Psoas muscle (tissue), 8 donors: ENCODE results near the gene B3GAT2. TPM values are rescaled to one million over a fixed set of nuclear protein-coding genes. Genes with fewer than 3 reads are reported as not detected.
A peak's percentile ranks its signal among the peaks of the same experiment; 100 is the strongest.

Experiments
- ATAC-seq, 4 donors: fragments of 200-7000 bp; cut with Tn5 transposase; one replicate each; pipeline ENCODE4 v1.9.1; 2020; ENCODE audit warnings: moderate library complexity in 3 of 4, mild to moderate bottlenecking in 2 of 4
- DNase-seq, 2 donors: peaks; one replicate each; pipeline ENCODE4 v3.0.0-alpha.2; 2020
- H3K27ac ChIP-seq: fragments of 200-600 bp; one replicate; pipeline ENCODE4 v1.8.0; 2022
- H3K27me3 ChIP-seq, 3 donors: fragments of 200-600 bp in 1 of 3; one replicate each; pipeline versions ENCODE4 v1.6.1 to v1.8.0; 2013 to 2022; ENCODE audit warnings: low read length in 2 of 3, mild to moderate bottlenecking in 2 of 3, moderate library complexity in 1 of 3; ENCODE audit not compliant: insufficient read depth in 3 of 3
- H3K36me3 ChIP-seq, 2 donors: fragments of 200-600 bp in 1 of 2; one replicate each; pipeline versions ENCODE4 v1.6.1 to v1.8.0; 2013 to 2022; ENCODE audit warnings: low read depth in 1 of 2, mild to moderate bottlenecking in 1 of 2, moderate library complexity in 1 of 2; ENCODE audit not compliant: insufficient read depth in 1 of 2
- H3K4me1 ChIP-seq: fragments of 200-600 bp; one replicate; pipeline ENCODE4 v1.8.0; 2022
- H3K4me3 ChIP-seq: fragments of 200-600 bp; one replicate; pipeline ENCODE4 v1.8.0; 2022; ENCODE audit warnings: mild to moderate bottlenecking
- H3K9me3 ChIP-seq: fragments of 200-600 bp; one replicate; pipeline ENCODE4 v1.8.0; 2022
- CTCF ChIP-seq: fragments of 200-600 bp; IDR thresholded peaks from one replicate; pipeline ENCODE4 v1.8.0; 2022; ENCODE audit warnings: antibody characterized with exemption
- WGBS, 3 donors: extraction: QIAGEN DNeasy Blood & Tissue Kit; methylation state at CpG; one replicate each; pipeline versions ENCODE4 v1.1.6 to v1.1.7; 2013; 5-methylcytosine and 5-hydroxymethylcytosine counted together
- intact Hi-C, 2 donors: fragments of 100-400 bp; cut with DNase I; formaldehyde crosslinking; loops; one replicate each; pipeline versions ENCODE4 v1.11.0 to v1.14.2; 2022
- polyA plus RNA-seq, 3 donors: library from polyadenylated mRNA; stranded (reverse); fragments of 200-250 nt; gene quantifications; one replicate each; pipeline ENCODE4 v1.2.3, GENCODE V29; 2013
- total RNA-seq, 4 donors: library from RNA; stranded (reverse); fragmentation: NEBNext Ultra II Directional in 2 of 4; extraction: Animal tissue kit (Norgen Biotek cat#: 25700) in 2 of 4; gene quantifications; one replicate each; pipeline versions ENCODE4 v1.2.1 to v1.2.4, GENCODE V29; 2021 to 2023
- donor health status: healthy with polysubstance abuse.
- donor health status: DM: no; HTN: no; CAD: no; lungs with moderate emphysema.
- donor health status: Bipolar disorder and iron deficiency.
- donor health status: healthy.
- donor health status: DM: yes; HTN: yes; CAD: no.
- donor health status: DM: no; HTN: no; CAD: no.
- donor health status: DM: no; HTN: no; CAD: no.
- donor health status: DM: yes; HTN: yes; CAD: no.

Gene B3GAT2
- total and polyA plus RNA-seq, 7 donors = 0.04 to 0.14 (median 0.04) TPM; not detected in 4

DNA sequence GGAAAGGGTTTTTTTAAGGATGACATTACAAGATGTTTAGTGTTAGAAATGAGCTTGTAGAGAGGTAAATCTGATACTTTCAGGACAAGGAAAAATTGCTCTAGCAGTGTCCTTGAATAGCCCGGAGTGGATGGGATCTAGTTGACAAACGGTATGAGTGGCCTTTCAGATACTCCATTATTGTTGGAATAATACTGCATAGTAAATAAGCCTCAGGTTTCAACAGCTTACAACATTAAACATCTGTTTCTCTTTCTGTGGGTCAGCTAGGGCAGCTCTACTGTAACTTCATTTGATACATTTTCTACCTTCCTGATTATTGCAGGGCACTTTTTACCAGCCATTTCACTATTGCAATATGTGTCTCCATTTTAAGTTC, 118.0 kb downstream of the B3GAT2 start:
- Histone ChIP-seq H3K27ac (no peak overlapping the region), H3K4me3 (no peak overlapping the region), H3K36me3 (peaks cover 0 to 4% of the 10 kb centered on the region in 2 donors), H3K4me1 (peaks cover 8% of the 10 kb centered on the region), H3K27me3 (no peaks in the 10 kb centered on the region), H3K9me3 (no peaks in the 10 kb centered on the region)
- TF ChIP-seq CTCF = no peak
- 25 to 33% (median 29%) methylated on average over 2 of the region's 2 CpGs for WGBS, 3 donors
- intact Hi-C loops = no loop called here
- peak in 2 of 4 donors; percentile 42 to 48 for ATAC-seq
- DNase-seq = no peak

DNA sequence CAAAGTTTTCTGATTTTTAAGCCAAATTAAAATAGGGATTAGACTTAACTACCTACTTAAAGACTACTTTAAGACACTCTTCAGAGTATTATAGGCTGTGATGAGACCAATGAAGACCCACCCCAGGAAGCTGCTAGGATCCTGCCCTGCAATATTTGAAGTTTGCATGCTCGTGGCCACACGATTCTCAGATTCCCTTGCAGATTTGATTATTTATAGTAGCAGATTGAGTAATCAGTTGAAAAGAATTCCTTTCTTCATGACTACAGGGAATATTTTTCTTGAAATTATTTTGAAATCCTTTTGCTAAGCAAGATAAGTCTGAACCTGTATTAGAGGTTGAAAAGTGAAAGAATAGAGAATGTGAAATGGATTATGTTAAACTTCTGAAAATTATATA, 122.3 kb downstream of the B3GAT2 start:
- Histone ChIP-seq H3K9me3 (no peaks in the 10 kb centered on the region), H3K27me3 (no peaks in the 10 kb centered on the region), H3K36me3 (peaks cover 0 to 4% of the 10 kb centered on the region in 2 donors), H3K4me3 (no peak overlapping the region), H3K27ac (no peak overlapping the region), H3K4me1 (peaks cover 11% of the 10 kb centered on the region)
- intact Hi-C loops = no loop called here
- WGBS, 3 donors = 22 to 37% (median 27%) methylated on average over 2 of the region's 2 CpGs
- DNase-seq = no peak
- no peak for ATAC-seq
- no peak for TF ChIP-seq CTCF

DNA sequence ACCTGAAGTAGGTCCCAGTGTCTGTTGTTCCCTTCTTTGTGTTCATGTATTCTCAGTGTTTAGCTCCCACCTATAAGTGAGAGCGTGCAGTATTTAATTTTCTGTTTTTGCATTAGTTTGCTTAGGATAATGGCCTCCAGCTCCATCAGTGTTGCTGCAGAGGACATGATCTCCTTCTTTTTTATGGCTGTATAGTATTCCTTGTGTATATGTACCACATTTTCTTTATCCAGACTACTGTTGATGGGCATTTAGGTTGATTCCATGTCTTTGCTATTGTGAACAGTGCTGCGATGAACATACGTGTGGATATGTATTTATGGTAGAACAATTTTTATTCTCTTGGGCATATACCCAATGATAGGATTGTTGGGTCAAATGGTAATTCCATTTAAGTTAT, 125.4 kb downstream of the B3GAT2 start:
- WGBS, 3 donors = 96 to 100% (median 98%) methylated on average over 3 of the region's 3 CpGs
- no peak for ATAC-seq
- intact Hi-C loops = no loop called here
- H3K27ac ChIP-seq = no peak overlapping the region
- H3K4me1 ChIP-seq = peaks cover 11% of the 10 kb centered on the region
- TF ChIP-seq CTCF = no peak
- no peak for DNase-seq
- H3K4me3 ChIP-seq = no peak overlapping the region
- H3K36me3 ChIP-seq = no peaks in the 10 kb centered on the region
- H3K27me3 ChIP-seq = no peaks in the 10 kb centered on the region
- no peaks in the 10 kb centered on the region for H3K9me3 ChIP-seq

- Histone ChIP-seq H3K27ac (no peak overlapping the region), H3K27me3 (no peaks in the 10 kb centered on the region), H3K4me3 (no peak overlapping the region), H3K4me1 (no peaks in the 10 kb centered on the region), H3K36me3 (peaks cover 0 to 6% of the 10 kb centered on the region in 2 donors), H3K9me3 (no peaks in the 10 kb centered on the region)
- WGBS, 3 donors = 92 to 97% (median 96%) methylated on average over 1 of the region's 1 CpG
- no peak for TF ChIP-seq CTCF
- ATAC-seq = no peak
- no peak for DNase-seq
- intact Hi-C loops = no loop called here
Observed at GRCh38 chr6:70823651-70824050, 133.2 kb downstream of the B3GAT2 start.

DNA sequence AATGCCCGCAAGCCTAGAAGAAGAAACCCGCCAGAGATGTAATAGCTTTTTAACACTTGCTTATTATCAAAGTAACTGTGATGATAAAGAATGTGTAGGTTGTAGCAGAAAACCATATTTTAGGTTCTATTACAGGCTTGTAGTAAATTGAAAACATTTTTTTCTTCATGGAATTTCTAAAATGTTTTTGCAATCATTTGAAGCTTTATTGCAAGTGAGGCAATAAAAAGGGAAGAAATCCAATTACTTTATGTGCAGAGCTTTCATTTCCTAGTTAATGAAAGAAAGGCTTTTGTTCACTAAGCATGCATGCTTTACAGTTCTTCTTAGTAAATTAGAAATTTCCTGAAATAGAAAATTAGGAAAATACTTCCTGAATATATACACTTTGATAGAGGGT, 135.1 kb downstream of the B3GAT2 start:
- no peak for DNase-seq
- no peak for ATAC-seq
- intact Hi-C loops = no loop called here
- TF ChIP-seq CTCF = no peak
- 99 to 100% (median 99%) methylated on average over 2 of the region's 2 CpGs for WGBS, 3 donors
- Histone ChIP-seq H3K36me3 (peaks cover 0 to 6% of the 10 kb centered on the region in 2 donors), H3K27me3 (no peaks in the 10 kb centered on the region), H3K9me3 (no peaks in the 10 kb centered on the region), H3K4me3 (no peak overlapping the region), H3K4me1 (no peaks in the 10 kb centered on the region), H3K27ac (no peak overlapping the region)
